ENCODE measurements around the gene SSUH2.

- TF ChIP-seq, protein P1, sequence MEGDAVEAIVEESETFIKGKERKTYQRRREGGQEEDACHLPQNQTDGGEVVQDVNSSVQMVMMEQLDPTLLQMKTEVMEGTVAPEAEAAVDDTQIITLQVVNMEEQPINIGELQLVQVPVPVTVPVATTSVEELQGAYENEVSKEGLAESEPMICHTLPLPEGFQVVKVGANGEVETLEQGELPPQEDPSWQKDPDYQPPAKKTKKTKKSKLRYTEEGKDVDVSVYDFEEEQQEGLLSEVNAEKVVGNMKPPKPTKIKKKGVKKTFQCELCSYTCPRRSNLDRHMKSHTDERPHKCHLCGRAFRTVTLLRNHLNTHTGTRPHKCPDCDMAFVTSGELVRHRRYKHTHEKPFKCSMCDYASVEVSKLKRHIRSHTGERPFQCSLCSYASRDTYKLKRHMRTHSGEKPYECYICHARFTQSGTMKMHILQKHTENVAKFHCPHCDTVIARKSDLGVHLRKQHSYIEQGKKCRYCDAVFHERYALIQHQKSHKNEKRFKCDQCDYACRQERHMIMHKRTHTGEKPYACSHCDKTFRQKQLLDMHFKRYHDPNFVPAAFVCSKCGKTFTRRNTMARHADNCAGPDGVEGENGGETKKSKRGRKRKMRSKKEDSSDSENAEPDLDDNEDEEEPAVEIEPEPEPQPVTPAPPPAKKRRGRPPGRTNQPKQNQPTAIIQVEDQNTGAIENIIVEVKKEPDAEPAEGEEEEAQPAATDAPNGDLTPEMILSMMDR (IDR thresholded peaks at IDR 0.05; ENCODE audit: insufficient read depth, low read length, poor library complexity, severe bottlenecking) = no peak
- TF ChIP-seq EZH2phosphoT487 (conservative IDR thresholded peaks at IDR 0.05; ENCODE audit: low read length) = no peak
Observed at GRCh38 chr3:8627949-8628348, 16.6 kb downstream of the SSUH2 start.

Measured in SU-DHL-6 (cell line).